ENCODE results near the gene FBP1.

- TF ChIP-seq ZFP3 (CRISPR knock-in tag; IDR thresholded peaks at IDR 0.05) (no peak), SNAI2 (CRISPR knock-in tag; IDR thresholded peaks at IDR 0.05) (no peak)
Measured at GRCh38 chr9:94663140-94663539, 23.8 kb upstream of the FBP1 start.

Measured in SK-N-SH treated with all-trans-retinoic acid at 6 μM for 48 hours (cell line).